CD4-positive, alpha-beta T cell treated with Interleukin-1 beta for 1 hour (primary cell): Measurements from ENCODE around the gene TCEA2.
"Not testable (repeated sequence)": the region's sequence is repeated elsewhere in the genome, so short reads cannot be mapped to it uniquely, and the experiment has no call there.

Experiments
- DNase-seq, 2 donors: peaks; one replicate each; pipeline ENCODE4 v3.0.0-alpha.2; 2020 to 2022

The TCEA2 gene

DNA sequence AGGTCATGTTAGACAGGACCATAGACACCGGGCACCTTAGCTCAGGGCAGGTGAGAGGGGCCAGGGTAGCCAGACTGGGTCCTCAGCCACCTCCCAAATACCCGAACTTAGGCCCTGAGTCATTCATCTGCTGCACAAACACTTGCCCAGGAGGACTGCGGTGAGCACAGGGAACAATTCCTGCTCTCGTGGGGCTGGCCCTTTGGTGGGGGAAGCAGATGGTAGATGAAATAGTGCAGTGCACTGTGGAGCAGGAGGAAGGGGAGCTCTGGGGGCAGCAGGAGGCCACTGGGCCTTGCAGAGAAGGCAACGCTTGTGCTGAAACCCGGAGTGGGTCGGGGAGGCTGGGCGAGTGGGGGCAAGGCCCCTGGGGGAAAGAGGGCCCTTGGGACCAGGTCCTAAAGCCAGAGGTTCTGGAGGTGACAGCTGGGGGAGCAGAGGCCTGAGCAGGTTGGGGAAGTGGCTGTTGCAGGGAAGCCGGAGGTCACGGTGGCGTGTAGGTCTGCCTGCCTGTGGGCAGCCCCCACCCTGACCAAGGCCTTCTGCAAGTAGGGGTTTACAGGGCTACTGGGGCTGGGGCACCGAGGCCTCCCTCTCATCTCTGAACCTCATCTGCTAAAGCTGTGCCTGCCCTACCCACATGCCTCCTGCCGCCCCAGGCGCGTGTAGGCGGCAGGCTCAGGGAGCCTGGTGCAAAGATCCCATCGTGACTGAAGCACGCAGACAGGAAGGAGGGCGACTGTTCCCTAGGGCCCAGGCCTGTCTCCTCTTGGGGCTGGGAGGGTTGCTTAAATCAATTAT, 49.0 kb downstream of the TCEA2 start:
- DNase-seq = no peak

GRCh38 chr20:64112691-64113443, 49.9 kb downstream of the TCEA2 start:
- DNase-seq = no peak

GRCh38 chr20:64113444-64113775, 50.4 kb downstream of the TCEA2 start:
- no peak for DNase-seq

DNA sequence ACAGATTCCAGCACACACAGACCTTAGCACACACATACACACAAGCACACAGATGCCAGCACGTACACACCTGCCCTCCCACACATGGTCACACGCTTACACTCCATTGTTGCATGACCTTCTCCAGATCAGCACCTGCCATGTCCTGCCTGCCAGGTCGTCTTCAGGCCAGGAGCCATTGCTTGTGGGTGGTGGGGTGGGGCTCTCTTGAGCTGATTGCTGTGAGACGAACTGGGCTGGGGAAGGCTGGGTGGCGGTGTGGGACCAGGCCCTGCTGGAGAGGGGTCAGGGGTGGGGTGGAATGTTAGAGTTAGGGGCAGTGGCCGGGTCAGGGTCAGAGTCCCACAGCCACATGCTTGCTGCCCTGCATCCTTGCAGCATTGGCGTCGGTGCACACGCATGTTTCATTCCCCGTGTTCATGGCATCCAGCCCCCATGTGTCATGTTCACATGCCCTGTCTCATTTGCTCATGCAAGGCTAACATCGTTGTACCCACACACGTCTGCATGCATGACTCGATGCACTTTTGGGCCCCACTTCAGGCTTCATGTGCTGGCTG, 50.9 kb downstream of the TCEA2 start:
- DNase-seq = no peak

DNA sequence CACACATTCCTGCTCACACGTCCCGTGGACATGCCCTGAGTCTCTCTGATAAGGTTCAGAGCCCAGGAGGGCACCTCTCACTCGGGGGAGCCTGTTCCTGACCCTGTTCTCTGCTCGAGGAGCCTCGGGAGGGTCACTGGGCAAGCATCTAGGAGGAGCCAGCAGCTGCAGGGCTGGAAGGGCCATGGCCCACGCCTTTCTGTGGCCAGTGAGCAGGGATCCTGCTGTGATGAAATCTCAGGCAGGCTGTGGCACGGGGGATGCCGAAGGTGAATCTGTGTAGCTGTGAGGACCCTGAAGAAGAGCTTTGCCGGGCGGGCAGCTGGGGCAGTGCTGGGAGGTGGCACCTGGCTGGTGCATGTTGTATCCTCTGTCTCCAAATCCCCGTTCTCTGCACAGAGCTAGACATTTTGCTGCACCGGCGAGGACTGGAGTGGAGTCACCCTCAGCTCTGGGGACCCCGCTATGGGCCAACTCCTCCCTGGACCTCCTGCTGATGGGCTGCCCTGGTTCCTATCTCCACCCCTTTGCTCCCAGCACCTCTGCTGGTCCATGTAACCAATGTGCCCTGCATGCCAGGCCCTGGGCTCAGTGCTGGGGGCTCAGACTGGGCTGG, 51.5 kb downstream of the TCEA2 start:
- no peak for DNase-seq

DNA sequence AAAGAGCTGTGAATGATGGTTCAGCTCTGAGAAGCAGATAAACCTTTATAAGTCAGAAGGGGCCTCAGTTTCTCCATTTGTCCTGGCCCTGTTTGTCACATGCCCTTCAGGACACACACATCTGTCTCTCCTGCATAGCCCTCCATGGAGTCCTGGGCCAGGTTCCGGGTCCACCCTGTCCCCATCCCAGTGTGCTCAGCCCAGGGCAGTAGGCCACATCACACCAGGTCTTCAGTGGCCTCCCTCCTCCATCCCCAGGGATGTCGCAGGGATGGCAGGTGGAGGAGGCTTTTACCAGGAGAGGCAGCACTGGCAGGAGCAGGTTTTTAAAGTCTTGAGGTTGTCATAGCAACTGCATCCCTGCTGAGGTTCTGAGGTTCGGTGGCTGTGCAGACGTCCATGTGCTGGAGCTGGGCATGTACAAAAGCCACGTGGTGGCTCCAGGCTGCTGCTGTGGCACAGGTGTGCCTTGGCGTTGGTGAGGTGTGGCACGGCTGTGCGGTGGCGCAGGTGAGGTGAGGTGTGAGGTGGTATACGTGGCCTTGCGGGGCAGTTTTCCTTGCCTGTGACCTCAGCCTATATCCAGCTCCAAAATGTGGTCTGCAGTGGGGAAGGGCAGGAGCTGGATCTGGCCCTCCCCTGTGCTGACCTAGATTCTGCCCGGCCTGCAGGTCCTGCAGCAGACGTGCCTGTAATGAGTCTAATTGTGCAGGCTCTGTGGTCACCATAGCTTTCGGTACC, 52.3 kb downstream of the TCEA2 start:
- DNase-seq = no peak

- DNase-seq = no peak
Observed at GRCh38 chr20:64116016-64116415, 53.0 kb downstream of the TCEA2 start.

GRCh38 chr20:64116541-64117431, 53.8 kb downstream of the TCEA2 start:
- DNase-seq = no peak

GRCh38 chr20:64117432-64117777, 54.4 kb downstream of the TCEA2 start:
- not testable (repeated sequence) for DNase-seq

GRCh38 chr20:64119301-64119680, 56.3 kb downstream of the TCEA2 start:
- no peak for DNase-seq

GRCh38 chr20:64119681-64120341, 56.8 kb downstream of the TCEA2 start:
- DNase-seq = no peak

DNA sequence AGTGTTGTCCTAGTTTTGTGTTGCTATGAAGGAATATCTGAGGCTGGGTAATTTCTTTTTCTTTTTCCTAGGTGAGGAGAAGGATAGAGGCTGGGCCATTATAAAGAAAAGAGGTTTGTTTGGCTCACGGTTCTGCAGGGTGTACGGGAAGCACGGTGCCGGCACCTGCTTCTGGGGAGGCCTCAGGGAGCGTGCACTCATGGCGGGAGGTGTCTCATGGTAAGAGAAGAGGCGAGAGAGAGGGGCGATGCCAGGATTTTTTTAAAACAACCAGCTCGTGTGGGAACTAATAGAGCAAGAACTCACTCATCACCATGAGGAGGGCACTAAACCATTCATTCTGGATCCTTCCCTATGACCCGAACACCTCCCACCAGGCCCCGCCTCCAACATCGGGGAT, 58.6 kb downstream of the TCEA2 start:
- DNase-seq = no peak
